Mucosa of gallbladder (tissue), 1 donor: ENCODE measurements around the gene CORO2B. TPM values are rescaled to one million over a fixed set of nuclear protein-coding genes. Genes with fewer than 3 reads are reported as not detected.

Experiments used
- DNase-seq: peaks from one replicate; pipeline ENCODE4 v3.0.0-alpha.2; 2020; ENCODE audit warnings: low spot score
- total RNA-seq: library from RNA; stranded (reverse); gene quantifications from one replicate; pipeline ENCODE4 v1.2.1, GENCODE V29; 2021
- donor health status: DM: no; HTN: no; CAD: no.

The CORO2B gene
- total RNA-seq, 1 donor from 2014 or later, result 2.9 TPM

DNA sequence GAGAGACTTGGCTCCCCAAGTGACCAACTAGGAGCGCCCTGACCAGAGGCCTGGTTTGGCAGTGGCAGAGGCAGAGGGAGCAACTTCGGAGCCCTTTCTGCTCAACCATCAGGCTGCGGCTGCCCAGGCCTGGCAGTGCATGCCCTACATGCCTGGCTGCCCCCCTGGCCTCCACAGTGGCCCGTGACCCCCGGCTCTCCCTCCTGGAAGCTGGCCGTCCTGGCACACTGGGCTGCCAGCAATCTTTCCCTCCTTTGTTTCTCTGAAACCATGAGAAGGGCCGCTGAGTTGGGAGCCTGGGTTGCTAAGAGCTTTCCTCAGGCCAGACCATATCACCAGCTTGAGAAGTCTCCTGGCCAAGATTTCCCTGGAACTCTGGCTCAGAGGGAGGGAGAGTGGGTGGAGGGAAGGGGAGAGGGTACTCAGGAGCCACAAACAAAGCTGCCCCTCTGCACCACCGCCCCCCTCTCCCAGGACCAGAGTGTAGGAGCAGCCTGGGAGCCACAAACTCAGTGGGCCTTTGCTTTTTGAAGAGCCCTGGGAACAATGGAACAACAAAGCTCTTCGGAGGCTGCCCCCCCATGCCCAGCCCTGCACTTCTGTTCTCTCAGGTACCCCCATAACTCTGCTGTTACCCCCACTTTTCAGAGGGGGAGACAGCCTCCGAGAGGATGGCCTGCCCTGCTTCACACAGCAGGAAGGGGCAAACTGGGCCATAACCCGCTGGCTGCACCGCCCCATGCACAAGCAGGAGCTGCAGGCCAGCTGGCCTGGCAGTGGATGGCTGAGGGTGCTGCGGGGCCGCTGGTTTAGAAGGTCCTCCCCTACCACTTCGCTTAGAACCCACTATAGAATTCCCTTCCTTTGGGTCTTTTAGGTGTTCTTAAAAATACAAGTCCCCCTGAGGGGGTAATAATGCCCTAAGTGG, 11.3 kb downstream of the CORO2B start:
- DNase-seq, result no peak

DNA sequence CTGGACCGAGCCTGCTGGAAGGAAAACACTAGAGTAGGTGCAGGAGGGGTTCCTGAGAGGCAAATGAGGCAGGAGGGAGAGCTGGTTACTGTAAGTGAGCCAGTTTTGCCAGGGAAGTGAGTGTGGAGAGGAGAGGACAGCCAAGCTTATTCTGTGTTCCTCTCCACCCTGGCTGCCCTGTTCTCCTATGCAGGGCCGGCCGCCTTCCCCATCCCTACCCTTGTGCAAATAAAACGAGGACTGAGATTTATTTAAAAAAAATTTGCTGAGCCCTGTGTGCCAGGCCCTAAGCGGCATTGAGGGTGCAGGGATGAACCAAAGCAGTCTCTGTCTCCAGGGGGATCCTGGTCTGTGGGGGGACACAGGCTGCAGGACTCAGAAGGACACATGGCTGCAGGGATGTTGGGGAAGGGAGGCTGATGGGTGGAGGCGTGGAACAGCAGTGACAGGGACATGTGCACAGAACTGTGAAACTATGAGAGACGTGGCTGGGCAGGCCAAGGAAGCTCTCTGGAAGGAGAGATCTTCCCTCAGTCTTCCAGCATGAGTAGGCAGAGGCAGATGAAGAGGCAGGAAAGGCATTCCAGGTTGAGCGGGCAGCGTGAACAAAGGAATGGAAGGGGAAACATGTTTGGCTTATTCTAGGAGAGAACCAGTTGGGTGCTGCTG, 12.1 kb downstream of the CORO2B start:
- no peak for DNase-seq

DNA sequence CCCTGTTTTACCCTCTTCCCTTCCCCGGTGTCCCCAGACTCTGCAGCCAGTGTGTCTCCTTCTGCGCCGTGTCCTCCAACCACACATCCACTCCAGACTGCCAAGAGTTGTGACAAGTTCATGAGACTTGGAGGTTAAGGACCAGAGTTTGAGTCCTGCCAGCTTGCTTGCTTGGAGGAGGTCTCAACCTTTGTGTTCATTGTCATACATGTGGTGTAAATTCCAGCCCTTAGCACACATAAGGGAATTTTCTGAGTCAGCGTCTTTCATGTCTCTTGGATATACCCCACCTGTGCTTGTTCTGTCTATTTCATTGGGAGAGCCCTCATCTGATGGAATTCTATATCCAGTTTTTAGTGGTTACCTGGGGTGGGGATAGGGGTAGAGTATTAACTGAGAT, 13.3 kb downstream of the CORO2B start:
- no peak for DNase-seq

DNA sequence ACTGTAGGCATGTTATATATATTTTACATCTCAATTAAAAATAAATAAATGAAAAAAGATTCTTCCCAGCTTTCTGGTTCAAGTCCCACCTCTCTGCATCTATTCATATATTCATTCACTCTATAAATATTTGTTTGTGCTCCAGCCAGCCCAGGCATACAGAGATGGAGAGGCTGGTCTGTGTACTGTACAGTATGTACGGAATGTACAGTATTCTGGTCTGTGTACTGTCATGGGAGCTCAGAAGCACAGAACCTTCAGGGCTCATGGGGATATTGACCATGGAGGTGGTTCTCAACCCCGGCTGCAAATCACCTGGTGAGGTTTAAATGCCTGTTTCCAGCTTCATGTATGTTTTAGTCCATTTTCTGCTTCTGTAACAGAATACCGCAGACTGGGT, 13.8 kb downstream of the CORO2B start:
- DNase-seq, result no peak

DNA sequence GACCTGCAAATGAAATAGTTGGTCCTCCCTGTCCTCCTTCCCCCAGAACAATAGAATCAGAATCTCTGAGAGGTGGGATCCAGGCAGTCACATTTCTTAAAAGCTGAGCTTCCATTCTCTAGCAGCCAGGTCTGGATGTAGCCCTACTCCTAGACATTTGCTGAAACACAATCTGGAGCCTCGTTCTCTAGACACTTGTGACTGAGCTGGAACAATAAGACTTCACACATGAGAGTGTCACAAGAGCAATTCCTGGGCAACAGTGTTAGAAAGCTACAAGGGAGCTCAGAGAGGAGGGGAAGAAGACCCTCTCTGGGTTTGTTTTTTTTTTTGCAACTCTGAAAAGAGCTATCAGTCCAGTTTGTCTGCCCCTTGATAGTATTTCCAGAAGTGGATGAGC, 14.5 kb downstream of the CORO2B start:
- DNase-seq, result no peak

DNA sequence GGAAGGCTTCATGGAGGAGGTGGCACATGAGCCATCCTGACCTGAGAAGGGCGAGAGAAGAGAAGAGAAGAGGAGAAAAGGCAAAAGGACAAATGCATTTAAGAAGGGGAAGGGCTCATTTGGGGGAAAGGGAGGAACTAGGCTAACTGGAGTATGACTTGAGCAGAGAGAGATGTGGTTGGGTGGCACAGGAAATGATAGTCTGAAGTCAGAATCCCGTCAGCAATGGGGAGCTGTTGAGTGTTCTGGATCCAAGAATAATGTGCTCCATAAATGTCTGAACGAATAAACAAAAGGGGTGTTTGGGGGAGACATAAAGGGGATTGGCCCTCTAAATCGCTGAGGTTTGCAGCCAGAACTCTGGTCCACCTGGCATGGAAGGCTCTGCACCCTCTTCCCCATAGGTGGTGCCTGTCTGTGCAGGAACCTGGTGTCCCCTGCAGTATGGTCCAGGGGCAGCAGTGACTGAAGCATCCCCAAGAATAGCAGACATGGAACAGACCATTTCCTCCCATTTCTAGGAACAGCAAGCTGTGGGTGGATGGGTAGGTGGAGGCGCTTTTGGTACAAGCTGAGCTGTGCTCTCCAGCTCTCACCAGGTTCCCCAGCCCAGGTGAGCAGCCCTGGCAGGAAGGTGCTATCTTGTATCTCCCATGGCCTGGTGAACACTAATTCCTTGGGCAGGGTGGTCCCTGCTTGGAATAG, 15.2 kb downstream of the CORO2B start:
- no peak for DNase-seq

DNA sequence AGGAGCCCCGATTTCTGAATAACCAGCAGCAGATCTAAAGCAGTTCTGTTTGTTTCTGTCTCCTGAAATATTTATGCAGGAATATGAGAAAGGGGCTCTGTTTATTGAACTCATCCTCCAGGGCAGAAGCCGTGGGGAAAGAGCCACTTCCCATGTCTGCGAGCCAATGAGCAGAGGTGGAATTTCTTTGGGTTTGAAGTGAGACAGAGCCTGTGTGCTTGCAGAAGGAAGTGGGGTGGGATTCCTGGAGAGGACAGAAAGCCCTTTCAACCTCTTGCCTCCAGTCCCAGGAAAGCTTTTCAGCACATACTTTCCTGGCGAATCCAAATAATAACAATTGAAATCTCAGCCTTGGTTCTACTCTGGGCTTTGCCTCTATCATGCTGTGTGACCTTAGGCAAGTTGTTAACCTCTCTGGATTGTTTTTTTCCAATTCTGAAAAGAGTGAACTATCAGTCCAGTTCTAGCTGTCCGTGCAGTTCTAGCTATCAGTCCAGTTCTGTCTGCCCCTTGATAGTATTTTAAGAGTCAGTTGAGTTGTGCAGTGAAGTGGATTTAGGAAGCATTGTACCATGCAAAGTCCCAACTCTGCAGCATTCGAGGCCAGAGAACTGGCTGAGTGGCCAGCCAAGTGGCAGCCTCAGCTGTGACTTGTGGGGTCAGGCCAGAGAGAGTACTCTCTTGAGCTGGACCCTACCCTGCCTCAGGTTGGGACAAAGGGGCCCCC, 15.9 kb downstream of the CORO2B start:
- DNase-seq, result no peak

DNA sequence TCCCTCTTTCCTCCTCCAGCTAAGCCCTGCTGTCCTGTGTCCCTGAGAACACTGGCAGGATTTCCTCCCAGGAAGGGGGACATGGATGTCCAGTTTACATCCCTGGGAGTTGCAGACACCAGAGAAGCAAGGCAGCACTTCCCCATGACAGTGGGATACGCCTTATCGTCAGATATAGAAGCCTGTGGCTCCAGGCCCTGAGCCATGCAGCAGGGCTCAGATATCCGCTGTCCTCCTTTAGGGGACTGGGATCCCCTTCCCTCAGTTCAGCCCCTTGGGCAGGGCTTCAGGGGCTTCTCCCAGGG, 16.4 kb downstream of the CORO2B start:
- DNase-seq, result no peak

DNA sequence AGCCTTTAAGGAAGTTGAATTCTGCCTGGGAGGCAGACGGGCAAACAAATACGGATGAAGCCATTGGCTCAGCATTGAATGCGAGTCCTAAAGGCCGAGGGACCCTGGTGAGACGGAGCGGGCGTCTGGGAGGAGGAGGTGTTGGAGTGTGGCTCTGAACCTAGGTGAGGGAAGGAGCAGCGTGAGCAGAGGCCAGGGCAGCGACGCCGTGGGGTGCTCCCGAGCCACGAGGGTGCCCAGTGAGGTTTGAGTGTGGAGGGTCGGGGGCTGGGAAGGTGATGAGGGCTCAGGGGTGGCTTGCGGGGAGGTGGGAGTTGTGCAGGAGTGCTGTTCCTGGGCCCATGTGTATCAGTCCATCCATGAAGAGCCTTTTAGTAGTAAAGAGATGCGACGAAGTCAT, 17.0 kb downstream of the CORO2B start:
- DNase-seq, result no peak

DNA sequence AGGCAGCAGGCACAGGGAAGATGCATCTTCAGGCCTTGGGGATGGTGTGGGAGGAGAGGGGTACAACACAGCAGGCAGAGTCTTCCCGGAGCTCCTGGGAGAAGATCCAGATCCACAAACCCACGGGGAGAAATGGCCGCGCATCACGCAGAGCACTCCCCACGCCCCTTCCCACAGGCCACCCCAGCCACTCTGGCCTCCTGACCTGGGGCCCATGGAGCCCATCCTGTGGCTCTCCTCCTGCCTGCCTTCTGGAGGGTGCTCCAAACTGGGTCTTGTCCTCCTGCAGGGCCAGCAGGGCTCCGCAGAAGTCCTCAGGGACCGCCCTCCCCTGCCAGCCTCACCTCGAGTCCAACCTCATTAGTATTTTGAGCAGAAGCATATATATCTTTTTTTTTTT, 17.9 kb downstream of the CORO2B start:
- DNase-seq, result no peak

DNA sequence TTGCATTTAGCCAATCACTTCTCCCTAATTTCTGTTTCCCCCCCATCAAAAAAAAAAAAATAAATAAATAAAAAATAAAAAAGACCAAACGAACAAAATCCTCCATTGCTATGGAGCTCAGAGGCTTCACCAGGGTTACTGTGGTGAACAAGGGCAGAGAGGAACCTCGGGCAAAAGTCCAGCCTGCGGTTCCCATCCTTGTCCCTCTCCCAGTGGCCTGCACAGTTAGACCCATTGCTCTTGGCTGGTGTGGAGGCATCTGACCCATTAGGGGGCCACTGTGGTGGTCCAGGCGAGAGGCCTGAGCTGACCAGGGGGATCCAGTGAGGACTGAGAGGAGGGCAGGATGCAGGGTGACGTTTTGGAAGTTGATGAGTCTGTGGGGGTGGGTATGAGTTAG, 18.8 kb downstream of the CORO2B start:
- DNase-seq, result no peak

DNA sequence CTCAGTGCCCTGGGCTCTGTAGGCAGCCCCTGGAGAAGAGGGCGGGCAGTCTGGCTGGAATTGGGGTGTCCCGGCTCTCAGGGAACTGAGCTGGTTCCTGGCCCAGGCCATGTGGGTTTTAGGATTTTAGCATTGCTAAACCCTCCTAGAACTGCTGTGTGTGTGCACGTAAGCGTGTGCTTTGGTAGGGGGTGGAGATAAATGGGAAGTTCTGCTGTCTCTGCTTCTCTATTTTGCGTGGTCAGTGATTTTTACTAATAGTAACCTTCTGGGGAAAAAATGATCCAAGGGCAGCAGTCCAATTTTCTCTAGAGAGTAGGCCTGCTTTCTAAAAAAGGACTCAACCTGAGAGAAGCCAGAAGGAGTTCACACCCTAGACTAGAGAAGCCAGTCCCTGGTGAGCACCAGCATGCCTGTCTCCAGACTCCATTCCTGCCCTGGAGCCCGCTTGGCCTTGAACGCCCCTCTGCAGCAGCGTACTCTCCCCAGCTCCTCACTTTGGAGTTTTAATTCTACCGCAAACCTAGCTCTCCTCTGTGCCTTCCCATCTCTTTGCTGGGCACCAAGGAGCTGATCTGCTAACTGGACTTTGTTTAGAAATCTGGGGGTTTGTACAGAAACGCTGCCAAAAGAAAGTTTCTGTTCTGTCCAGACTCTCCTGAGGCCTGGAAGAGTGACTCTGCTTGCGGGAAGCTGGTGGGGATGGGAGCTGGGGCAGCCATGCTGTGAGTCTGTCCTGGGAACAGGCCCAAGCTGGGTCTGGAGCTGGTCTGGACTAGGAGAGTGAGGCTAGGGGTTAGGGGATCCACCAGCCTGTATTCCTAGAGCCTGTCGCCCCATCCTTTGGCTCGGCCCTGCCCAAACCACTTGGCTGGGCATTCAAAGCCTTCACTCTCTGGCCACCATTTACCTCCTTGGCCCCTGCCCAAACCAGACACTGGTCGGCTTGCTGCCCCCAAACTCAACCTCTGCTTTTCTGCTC, 19.7 kb downstream of the CORO2B start:
- no peak for DNase-seq

DNA sequence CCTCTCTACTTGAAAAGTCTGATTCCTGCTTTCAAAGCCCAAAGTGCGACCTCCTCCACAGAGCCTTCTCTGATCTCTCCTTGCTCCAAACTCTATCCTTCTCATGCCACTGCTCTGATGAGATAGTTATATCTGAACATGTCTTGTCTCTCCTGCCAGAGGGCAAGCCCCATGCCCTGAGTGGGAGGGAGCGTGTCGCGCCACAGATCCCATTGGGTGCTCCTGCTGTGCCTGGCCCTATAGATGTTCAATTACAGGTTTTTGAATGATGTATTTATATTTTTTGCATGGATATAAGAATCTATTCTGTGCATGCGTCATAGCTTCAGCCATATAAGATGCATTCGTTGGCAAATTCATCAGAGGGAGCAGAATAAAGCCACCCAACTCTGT, 20.4 kb downstream of the CORO2B start:
- no peak for DNase-seq

DNA sequence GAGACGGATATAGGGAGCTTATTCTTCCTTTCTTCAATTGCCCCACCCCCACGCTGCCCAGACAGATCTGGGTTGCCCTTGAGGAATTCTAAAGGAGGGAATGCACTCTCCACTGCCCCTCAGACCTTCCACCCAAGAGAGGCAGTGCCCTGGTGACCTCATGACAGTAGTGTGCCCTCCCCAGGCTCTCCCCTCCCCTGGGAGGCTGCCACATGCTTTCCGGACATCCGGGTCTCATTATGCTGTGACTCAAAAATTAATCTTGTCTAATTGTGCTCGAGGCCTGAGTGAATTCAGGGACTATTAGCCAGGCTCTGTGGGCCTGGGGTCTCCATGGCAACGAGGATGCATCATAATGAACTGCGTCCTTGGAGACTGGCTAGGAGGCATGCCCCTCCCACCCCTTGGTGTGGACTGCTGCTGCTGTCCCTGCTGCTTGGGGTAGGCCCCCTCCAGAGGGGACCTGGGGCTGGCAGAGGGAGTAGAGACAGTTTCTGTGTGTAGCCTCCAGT, 20.8 kb downstream of the CORO2B start:
- DNase-seq, result no peak

DNA sequence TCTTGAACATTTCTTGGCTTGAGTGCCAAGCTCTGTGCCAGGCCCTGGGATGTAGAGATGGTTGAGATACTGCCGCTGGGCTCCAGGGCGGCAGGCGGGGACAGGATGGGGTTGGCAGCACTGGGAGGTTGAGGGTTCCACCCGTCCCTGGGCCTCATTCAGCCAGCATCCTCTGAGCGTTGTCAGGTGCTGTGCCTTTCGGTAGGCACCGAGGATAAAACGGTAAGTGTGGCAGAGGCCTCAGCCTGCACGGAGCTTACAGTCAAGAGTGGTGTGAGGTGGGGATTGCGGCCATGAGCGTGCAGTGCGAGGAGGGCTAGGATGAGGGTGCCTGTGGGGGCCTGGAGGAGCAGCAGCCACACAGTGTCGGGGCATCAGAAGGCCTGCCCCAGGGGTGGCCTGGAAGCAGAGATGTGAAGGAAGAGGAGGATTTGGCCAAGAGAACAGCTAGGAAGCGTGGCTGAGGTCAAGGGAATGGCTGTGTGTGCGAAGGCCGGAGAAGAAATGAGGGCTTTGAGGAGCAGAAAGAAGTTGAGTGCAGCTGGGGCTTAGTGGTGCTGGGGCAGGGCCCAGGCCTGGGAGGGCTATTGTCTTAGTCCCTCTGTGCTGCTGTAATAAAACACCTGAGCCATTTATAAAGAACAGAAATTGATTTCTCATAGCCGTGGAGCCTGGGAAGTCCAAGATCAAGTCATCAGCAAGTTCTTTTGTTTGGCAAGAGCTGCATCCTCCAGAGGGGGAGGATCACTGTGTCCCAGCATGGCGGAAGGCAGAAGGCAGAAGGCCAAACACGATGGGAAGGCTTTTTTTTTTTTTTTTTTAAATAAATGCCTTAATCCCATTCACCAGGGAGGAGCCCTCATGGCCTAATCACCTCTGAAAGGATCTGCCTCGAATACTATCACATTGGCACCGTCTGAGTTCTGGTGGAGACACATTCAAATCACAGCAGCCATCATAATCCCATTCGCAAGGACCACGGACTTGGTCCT, 22.7 kb downstream of the CORO2B start:
- no peak for DNase-seq

DNA sequence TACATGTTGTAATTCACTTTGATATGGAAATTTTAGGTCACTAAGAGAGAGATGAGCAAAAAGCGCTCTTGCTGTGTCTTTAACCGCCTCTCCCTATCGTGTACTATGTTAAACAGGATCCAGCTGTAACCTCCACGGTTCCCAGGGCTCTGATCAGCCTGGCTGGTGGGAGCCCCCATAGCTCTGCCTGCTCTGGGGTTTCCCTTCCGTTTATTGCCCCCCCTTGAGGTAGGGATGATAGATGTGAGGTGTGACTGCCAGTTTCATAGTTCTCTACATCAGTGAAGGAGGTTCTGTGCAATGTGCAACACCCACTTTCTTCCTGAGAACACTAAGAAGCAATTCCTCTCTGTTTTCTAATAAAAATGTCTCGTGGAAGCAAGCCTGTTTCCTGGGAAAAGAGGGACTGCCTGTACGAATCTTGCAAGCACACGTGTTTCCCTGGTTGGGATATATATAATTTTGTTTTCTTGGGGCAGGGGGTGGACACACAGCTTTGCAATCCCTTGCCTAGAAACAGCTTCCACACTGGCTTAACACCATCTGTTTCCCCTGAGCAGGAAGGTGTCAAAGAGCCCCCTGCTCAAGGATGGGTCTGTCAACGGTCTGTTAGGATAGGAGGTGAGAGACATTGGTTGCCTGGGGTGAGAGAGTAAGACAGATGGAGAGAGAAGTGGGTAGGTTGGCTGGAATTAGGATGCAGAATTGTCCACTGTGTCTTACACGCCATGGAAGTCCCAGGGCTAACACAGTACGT, 23.8 kb downstream of the CORO2B start:
- DNase-seq, result no peak

DNA sequence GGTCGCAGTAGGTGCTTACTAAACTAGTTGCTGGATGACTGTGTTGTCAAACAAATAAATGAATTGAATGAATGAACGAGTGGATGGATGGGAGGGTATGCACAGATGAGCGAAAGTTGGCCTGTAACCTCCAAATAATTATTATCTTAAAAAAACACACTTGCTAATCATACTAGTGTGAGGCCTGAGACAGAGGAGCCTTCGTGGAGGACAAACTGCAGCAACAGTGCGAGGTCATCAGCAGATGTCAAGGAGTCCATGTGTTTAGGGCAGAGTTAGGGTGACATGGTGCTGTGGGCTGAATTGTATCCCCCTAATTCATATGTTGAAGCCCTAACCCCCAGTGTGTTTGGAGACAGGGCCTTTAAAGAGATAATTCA, 24.4 kb downstream of the CORO2B start:
- DNase-seq, result no peak

DNA sequence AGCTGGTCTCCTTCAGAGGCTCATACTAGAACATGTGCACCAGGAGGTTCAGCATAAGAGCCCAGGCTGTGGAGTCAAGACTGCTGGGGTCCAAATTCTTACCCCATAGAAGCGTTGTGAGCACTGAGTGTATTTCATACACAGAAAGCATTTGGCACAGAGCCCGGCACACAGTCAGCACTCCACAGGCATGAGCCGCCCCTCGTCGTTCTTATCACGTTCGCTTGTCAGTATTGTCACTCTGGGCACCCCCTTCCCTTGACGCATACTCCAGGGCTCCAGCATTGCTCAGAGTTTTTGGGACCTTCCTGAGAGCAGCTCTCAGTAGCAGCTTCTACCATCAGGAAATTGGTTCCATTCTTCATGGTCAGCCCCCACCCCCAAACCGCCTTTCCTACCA, 25.2 kb downstream of the CORO2B start:
- no peak for DNase-seq
